Karpas-422 (cell line): ENCODE data around the gene CMBL. TPM values are rescaled to one million over a fixed set of nuclear protein-coding genes. Genes with fewer than 3 reads are reported as not detected.

Experiments used
- DNase-seq: peaks from one replicate; pipeline ENCODE4 v3.0.0-alpha.2; 2015
- H2AFZ ChIP-seq: fragments of 200-600 bp; sonication (generic); 2 replicates; pipeline ENCODE4 v1.6.1; 2014; ENCODE audit warnings: antibody characterized with exemption, low read length, mixed read lengths
- H3K27ac ChIP-seq: fragments of 200-600 bp; sonication (generic); 2 replicates; pipeline ENCODE4 v1.5.1; 2014; ENCODE audit warnings: mild to moderate bottlenecking, low read length, moderate library complexity
- H3K27me3 ChIP-seq: fragments of 200-600 bp; sonication (generic); 2 replicates; pipeline ENCODE4 v1.6.1; 2014; ENCODE audit warnings: low read length, mixed read lengths
- H3K36me3 ChIP-seq: fragments of 200-600 bp; sonication (generic); 2 replicates; pipeline ENCODE4 v1.6.1; 2014; ENCODE audit warnings: low read length, mixed read lengths; ENCODE audit not compliant: insufficient read depth
- H3K4me1 ChIP-seq: fragments of 200-600 bp; sonication (generic); 2 replicates; pipeline ENCODE4 v1.6.1; 2014; ENCODE audit warnings: mild to moderate bottlenecking, low read length, mixed read lengths
- H3K4me2 ChIP-seq: fragments of 200-600 bp; sonication (generic); 2 replicates; pipeline ENCODE4 v1.6.1; 2014; ENCODE audit warnings: low read length, low read depth, mild to moderate bottlenecking; ENCODE audit not compliant: poor library complexity, severe bottlenecking
- H3K4me3 ChIP-seq: fragments of 200-600 bp; sonication (generic); 2 replicates; pipeline ENCODE4 v1.5.1; 2014; ENCODE audit warnings: mild to moderate bottlenecking, antibody characterized with exemption, low read length, mixed read lengths
- H3K79me2 ChIP-seq: fragments of 200-600 bp; sonication (generic); 2 replicates; pipeline ENCODE4 v1.6.1; 2014; ENCODE audit warnings: mild to moderate bottlenecking, low read length, mixed read lengths
- H3K9ac ChIP-seq: fragments of 200-600 bp; sonication (generic); 2 replicates; pipeline ENCODE4 v1.6.0; 2014; ENCODE audit warnings: low read length
- H3K9me2 ChIP-seq: fragments of 200-600 bp; sonication (generic), shearing (Covaris generic); replicated peaks from 2 replicates; pipeline ENCODE4 v1.6.0; 2014; ENCODE audit warnings: mild to moderate bottlenecking, low read length, moderate library complexity; ENCODE audit not compliant: insufficient read depth
- H3K9me3 ChIP-seq: fragments of 300-700, 200-600 bp; sonication (generic); 2 replicates; pipeline ENCODE4 v1.6.1; 2014; ENCODE audit warnings: low read length, mixed read lengths
- H4K20me1 ChIP-seq: fragments of 200-600 bp; sonication (generic); 2 replicates; pipeline ENCODE4 v1.6.1; 2014; ENCODE audit warnings: mild to moderate bottlenecking, antibody characterized with exemption, low read length, low read depth; ENCODE audit not compliant: insufficient read depth
- small RNA-seq: library from RNA; depleted of rRNA; stranded (forward); fragments of <200 nt; gene quantifications from one replicate; pipeline ENCODE3, GENCODE V24; 2014
- total RNA-seq: library from RNA; depleted of rRNA; stranded (reverse); fragments of >200 nt; shearing (Covaris generic); gene quantifications from 2 replicates; pipeline ENCODE4 v1.2.3, GENCODE V29; 2014; ENCODE audit warnings: low replicate concordance; rRNA removed

CMBL gene
- total RNA-seq, 1 experiment from 2014 or later, result not detected

DNA sequence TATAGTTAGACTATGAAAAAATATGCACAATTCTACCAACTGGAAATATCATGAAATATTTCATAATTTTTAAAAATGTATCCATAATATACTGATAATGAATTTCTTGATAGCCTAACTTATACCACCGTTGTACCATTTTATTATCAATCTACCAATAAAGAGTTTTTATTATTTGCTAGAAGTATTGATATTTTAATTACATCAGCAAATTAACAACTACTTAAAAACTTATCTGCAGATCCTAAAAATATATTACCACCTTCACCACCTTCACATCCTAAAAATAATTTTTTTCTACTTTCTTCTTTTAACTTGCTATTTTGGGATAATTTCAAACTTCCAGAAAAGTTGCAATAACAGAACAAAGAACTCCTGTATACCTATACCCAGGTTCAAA lies 79.4 kb downstream of the CMBL start:
- Histone ChIP-seq H3K4me2 (no peak overlapping the region), H3K9ac (no peak overlapping the region), H3K9me3 (no peaks in the 10 kb centered on the region)

More for the DNA sequence above, 79.4 kb downstream of the CMBL start:
- no peak for DNase-seq
- Histone ChIP-seq H3K79me2 (no peaks in the 10 kb centered on the region), H3K27me3 (no peaks in the 10 kb centered on the region), H3K4me3 (no peak overlapping the region), H3K36me3 (no peaks in the 10 kb centered on the region), H3K4me1 (no peaks in the 10 kb centered on the region), H3K9me2 (no peaks in the 10 kb centered on the region), H2AFZ (no peak overlapping the region), H4K20me1 (no peaks in the 10 kb centered on the region), H3K27ac (no peak overlapping the region)

Small RNA genes within 50 kb of the gene (small RNA-seq; reads per million reads assigned to genes)
- not detected for gene RF00019

Other genes with a start within 250 kb of the CMBL start
- gene ATPSCKMT, start 58.0 kb downstream of the CMBL start, total RNA-seq, result 4.4 and 13.5 TPM in 2 replicates
- gene CCT5, start 57.6 kb downstream of the CMBL start, total RNA-seq, result 319 and 381 TPM in 2 replicates
- 38.0 and 88.4 TPM in 2 replicates for gene MARCHF6, start 45.8 kb upstream of the CMBL start, total RNA-seq
- gene ROPN1L, start 134.0 kb upstream of the CMBL start, total RNA-seq, result 1.2 TPM in 1 of 2 replicates, not detected in the other